HepG2 (cell line): Measurements from ENCODE around the gene PMEL. TPM values are rescaled to one million over a fixed set of nuclear protein-coding genes. Genes with fewer than 3 reads are reported as not detected.
A peak's percentile ranks its signal among the peaks of the same experiment; 100 is the strongest.

Source experiments
- GATAD2A ChIP-seq: IDR thresholded peaks from 2 replicates; pipeline ENCODE4 v1.6.1; 2016
- HNF1B ChIP-seq: sonication (generic); formaldehyde crosslinking; IDR thresholded peaks from 2 replicates; pipeline ENCODE4 v1.5.1; 2020; ENCODE audit warnings: mild to moderate bottlenecking, moderate library complexity, missing genetic modification reagents
- MXD1 ChIP-seq: sonication (generic); formaldehyde crosslinking; IDR thresholded peaks from 2 replicates; pipeline ENCODE4 v1.4.0; 2020; ENCODE audit warnings: mild to moderate bottlenecking, missing genetic modification reagents
- MYNN ChIP-seq: sonication (generic); formaldehyde crosslinking; IDR thresholded peaks from 2 replicates; pipeline ENCODE4 v1.4.0; 2020; ENCODE audit warnings: mild to moderate bottlenecking, low read depth, missing genetic modification reagents
- RBM22 ChIP-seq: fragments of 200-400 bp; formaldehyde crosslinking; optimal IDR thresholded peaks from 2 replicates; pipeline ENCODE3; 2017; ENCODE audit warnings: mild to moderate bottlenecking, low read length, moderate library complexity
- SRSF4 ChIP-seq: fragments of 200-400 bp; formaldehyde crosslinking; IDR thresholded peaks from one replicate; pipeline ENCODE4 v1.6.1; 2018; ENCODE audit warnings: mild to moderate bottlenecking, low read depth, low read length, moderate library complexity; ENCODE audit not compliant: poor library complexity, severe bottlenecking
- TAF15 ChIP-seq: fragments of 200-400 bp; formaldehyde crosslinking; IDR thresholded peaks from one replicate; pipeline ENCODE4 v1.6.1; 2018; ENCODE audit warnings: mild to moderate bottlenecking, low read depth, low read length; ENCODE audit not compliant: poor library complexity, severe bottlenecking
- TRIM22 ChIP-seq: fragments of 450-650 bp; IDR thresholded peaks from 2 replicates; pipeline ENCODE4 v1.6.1; 2017
- ZNF335 ChIP-seq: sonication (generic); formaldehyde crosslinking; IDR thresholded peaks from 2 replicates; pipeline ENCODE4 v1.4.0; 2020; ENCODE audit warnings: missing genetic modification reagents
- ZNF557 ChIP-seq: sonication (generic); formaldehyde crosslinking; IDR thresholded peaks from 2 replicates; pipeline ENCODE4 v1.4.0; 2020; ENCODE audit warnings: missing genetic modification reagents
- ZNF761 ChIP-seq: sonication (generic); formaldehyde crosslinking; conservative IDR thresholded peaks from 2 replicates; pipeline ENCODE4 v1.4.0; 2020; ENCODE audit warnings: mild to moderate bottlenecking, missing genetic modification reagents
- ZSCAN5A ChIP-seq: sonication (generic); formaldehyde crosslinking; IDR thresholded peaks from 2 replicates; pipeline ENCODE4 v1.8.0; 2022; ENCODE audit warnings: mild to moderate bottlenecking, missing genetic modification reagents, borderline replicate concordance
- polyA plus RNA-seq, 8 experiments: library from polyadenylated mRNA; depleted of rRNA in 3 of 8; stranded (reverse) in 7 of 8; unstranded in 1 of 8; fragments of >200 nt; fragmentation: Illumina TruSeq in 4 of 8; extraction: Trizol in 4 of 8; gene quantifications; 2 replicates each; pipeline versions ENCODE4 v1.2.1 to v1.2.3, GENCODE V29; 2011 to 2016; ENCODE audit warnings: low read depth in 4 of 8, missing spikeins in 1 of 8, mixed read lengths in 1 of 8; ENCODE audit not compliant: insufficient read depth in 1 of 8
- total RNA-seq, 5 experiments: library from RNA; depleted of rRNA; stranded (reverse); fragments of >200 nt; fragmentation: Illumina TruSeq; extraction: Trizol; gene quantifications; 2 replicates each; pipeline ENCODE4 v1.2.3, GENCODE V29; 2016; ENCODE audit warnings: low read depth in 1 of 5
- TF ChIP-seq, protein P1 (sequence below): sonication (generic); formaldehyde crosslinking; IDR thresholded peaks from 2 replicates; pipeline ENCODE4 v1.4.0; 2020; ENCODE audit warnings: missing genetic modification reagents
- TF ChIP-seq, protein P2 (sequence below): IDR thresholded peaks from 2 replicates; pipeline ENCODE4 v1.6.1; 2016; ENCODE audit warnings: missing genetic modification reagents, missing compliant biosample characterization
- TF ChIP-seq, protein P3 (sequence below), 2 experiments: sonication (generic) in 1 of 2; formaldehyde crosslinking in 1 of 2; IDR thresholded peaks; 2 replicates each; pipeline versions ENCODE4 v1.4.0 to v1.6.1; 2018 to 2020; ENCODE audit warnings: missing genetic modification reagents in 2 of 2, borderline replicate concordance in 1 of 2, low read depth in 1 of 2, mild to moderate bottlenecking in 1 of 2, missing biosample characterization in 1 of 2
- TF ChIP-seq, protein P4 (sequence below): sonication (generic); formaldehyde crosslinking; IDR thresholded peaks from 2 replicates; pipeline ENCODE4 v1.4.0; 2020; ENCODE audit warnings: missing genetic modification reagents, borderline replicate concordance

PMEL gene
- total and polyA plus RNA-seq, 2 of the 13 experiments (the other 11 are each of a cell fraction or from before 2014, with no cell fraction given): 0.49 to 3.3 TPM

DNA sequence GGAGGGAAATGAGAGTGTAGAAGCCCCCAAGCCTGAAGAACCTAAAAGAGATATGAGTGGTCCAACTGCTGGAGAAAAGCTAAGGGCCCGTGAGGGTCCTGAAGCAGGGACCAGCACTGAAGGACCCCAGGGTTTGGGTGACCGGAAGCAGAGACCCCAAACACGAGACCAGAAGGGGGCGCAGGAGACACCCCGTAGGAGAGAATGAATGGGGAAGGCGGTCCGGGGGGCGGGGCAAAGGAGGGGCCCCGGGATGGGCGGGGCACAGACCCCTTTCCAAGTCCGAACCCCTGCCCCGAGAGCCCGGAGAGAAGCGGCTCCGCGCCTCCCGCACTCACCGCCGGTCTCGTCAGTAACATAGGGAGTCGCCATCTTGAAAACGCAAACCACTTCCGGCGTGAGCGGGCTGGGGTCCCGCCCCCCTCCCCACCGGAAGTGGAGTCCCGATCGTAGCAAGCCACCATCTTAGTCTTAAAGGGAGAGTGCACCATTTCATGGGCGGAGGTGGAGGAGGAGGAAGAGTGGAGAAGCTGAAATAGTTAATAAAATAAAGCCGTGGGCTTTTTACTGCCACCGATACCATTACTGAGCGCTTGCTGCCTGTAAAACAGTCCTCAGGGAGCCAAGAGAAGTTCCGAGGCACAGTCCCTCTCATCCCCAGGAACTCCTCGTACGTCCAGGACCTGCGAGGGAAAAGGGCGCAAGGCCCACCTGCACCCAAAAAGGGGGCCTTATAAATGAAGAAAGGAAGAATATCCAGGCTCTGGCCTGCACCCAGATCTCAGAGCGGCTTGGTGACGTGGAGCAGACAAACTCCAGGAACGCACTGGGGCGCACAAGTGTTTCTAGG, 38.9 kb downstream of the PMEL start (continued):
- TF ChIP-seq TAF15 (no peak), MXD1 (0 out of 2 replicates have a peak, but pooled peaks have one; percentile 10), ZNF557 (CRISPR knock-in tag) (peak; percentile 66; the same call in 1 of the 2 replicates), GATAD2A (peak; percentile 61), ZNF761 (CRISPR knock-in tag) (no peak), ZNF335 (0 out of 2 replicates have a peak, but pooled peaks have one; percentile 44), MYNN (CRISPR knock-in tag) (no peak), ZSCAN5A (CRISPR knock-in tag) (no peak), RBM22 (peak; percentile 35), TRIM22 (no peak), HNF1B (CRISPR knock-in tag) (no peak; the same call in 1 of the 2 replicates), SRSF4 (no peak)
- TF ChIP-seq, protein P1, sequence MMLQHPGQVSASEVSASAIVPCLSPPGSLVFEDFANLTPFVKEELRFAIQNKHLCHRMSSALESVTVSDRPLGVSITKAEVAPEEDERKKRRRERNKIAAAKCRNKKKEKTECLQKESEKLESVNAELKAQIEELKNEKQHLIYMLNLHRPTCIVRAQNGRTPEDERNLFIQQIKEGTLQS: no peak
- TF ChIP-seq, protein P2, sequence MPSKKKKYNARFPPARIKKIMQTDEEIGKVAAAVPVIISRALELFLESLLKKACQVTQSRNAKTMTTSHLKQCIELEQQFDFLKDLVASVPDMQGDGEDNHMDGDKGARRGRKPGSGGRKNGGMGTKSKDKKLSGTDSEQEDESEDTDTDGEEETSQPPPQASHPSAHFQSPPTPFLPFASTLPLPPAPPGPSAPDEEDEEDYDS (CRISPR knock-in tag): peak; percentile 32; the same call in 1 of the 2 replicates
- TF ChIP-seq, protein P3, sequence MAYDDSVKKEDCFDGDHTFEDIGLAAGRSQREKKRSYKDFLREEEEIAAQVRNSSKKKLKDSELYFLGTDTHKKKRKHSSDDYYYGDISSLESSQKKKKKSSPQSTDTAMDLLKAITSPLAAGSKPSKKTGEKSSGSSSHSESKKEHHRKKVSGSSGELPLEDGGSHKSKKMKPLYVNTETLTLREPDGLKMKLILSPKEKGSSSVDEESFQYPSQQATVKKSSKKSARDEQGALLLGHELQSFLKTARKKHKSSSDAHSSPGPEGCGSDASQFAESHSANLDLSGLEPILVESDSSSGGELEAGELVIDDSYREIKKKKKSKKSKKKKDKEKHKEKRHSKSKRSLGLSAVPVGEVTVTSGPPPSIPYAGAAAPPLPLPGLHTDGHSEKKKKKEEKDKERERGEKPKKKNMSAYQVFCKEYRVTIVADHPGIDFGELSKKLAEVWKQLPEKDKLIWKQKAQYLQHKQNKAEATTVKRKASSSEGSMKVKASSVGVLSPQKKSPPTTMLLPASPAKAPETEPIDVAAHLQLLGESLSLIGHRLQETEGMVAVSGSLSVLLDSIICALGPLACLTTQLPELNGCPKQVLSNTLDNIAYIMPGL (CRISPR knock-in tag; IDR thresholded peaks at IDR 0.05; ENCODE audit: borderline replicate concordance in 1 of 2, low read depth in 1 of 2): peak; percentile 33 to 41; a peak in 2 of 4 replicates
- TF ChIP-seq, protein P4, sequence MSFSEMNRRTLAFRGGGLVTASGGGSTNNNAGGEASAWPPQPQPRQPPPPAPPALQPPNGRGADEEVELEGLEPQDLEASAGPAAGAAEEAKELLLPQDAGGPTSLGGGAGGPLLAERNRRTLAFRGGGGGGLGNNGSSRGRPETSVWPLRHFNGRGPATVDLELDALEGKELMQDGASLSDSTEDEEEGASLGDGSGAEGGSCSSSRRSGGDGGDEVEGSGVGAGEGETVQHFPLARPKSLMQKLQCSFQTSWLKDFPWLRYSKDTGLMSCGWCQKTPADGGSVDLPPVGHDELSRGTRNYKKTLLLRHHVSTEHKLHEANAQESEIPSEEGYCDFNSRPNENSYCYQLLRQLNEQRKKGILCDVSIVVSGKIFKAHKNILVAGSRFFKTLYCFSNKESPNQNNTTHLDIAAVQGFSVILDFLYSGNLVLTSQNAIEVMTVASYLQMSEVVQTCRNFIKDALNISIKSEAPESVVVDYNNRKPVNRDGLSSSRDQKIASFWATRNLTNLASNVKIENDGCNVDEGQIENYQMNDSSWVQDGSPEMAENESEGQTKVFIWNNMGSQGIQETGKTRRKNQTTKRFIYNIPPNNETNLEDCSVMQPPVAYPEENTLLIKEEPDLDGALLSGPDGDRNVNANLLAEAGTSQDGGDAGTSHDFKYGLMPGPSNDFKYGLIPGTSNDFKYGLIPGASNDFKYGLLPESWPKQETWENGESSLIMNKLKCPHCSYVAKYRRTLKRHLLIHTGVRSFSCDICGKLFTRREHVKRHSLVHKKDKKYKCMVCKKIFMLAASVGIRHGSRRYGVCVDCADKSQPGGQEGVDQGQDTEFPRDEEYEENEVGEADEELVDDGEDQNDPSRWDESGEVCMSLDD (CRISPR knock-in tag): peak; percentile 33; the same call in 1 of the 2 replicates
